T-helper 1 cell (primary cell): Measurements from ENCODE around the gene SHANK1.

ENCODE experiments used
- DNase-seq, 5 donors: peaks; one replicate each; pipeline ENCODE4 v3.0.0-alpha.2; 2012 to 2020

SHANK1 gene

GRCh38 chr19:50658441-50659317 is 60.9 kb downstream of the SHANK1 start:
- peak in 1 of 5 donors; percentile 77 for DNase-seq

- peak in 4 of 5 donors; percentile 34 to 93 (median 58) for DNase-seq
These were observed 61.7 kb downstream of the SHANK1 start for GRCh38 chr19:50657712-50658440.

- no peak for DNase-seq
These were observed 62.4 kb downstream of the SHANK1 start for GRCh38 chr19:50657222-50657669.

- no peak for DNase-seq
These were observed 64.7 kb downstream of the SHANK1 start for GRCh38 chr19:50654882-50655281.

GRCh38 chr19:50652722-50653121 is 66.9 kb downstream of the SHANK1 start:
- DNase-seq = no peak

GRCh38 chr19:50651174-50651573 is 68.4 kb downstream of the SHANK1 start:
- no peak for DNase-seq

GRCh38 chr19:50649433-50650391 is 69.9 kb downstream of the SHANK1 start, which contains the start of gene C19orf81:
Gene C19orf81, plus strand, starts transcription at chr19:50649445. Its CDS starts 0 bp downstream, at chr19:50649445.
- no peak for DNase-seq

- no peak for DNase-seq
These were observed 70.9 kb downstream of the SHANK1 start for GRCh38 chr19:50648659-50649058.

GRCh38 chr19:50647879-50648615 is 71.6 kb downstream of the SHANK1 start:
- DNase-seq = no peak

GRCh38 chr19:50646074-50646807 is 73.4 kb downstream of the SHANK1 start:
- DNase-seq = no peak

GRCh38 chr19:50645107-50645506 is 74.5 kb downstream of the SHANK1 start:
- DNase-seq = no peak

- DNase-seq = no peak
These were observed 75.2 kb downstream of the SHANK1 start for GRCh38 chr19:50644315-50644915.

- DNase-seq = no peak
These were observed 79.2 kb downstream of the SHANK1 start for GRCh38 chr19:50640368-50640767.

- peak in 1 of 5 donors; percentile 11 for DNase-seq
These were observed 80.2 kb downstream of the SHANK1 start, which contains the start of gene SYT3 for GRCh38 chr19:50639121-50640112. Gene SYT3, minus strand, starts transcription at chr19:50639881. Its CDS starts 2,470 bp downstream, at chr19:50637411.

- no peak for DNase-seq
These were observed 81.0 kb downstream of the SHANK1 start for GRCh38 chr19:50638600-50638999.

- DNase-seq = no peak
These were observed 83.1 kb downstream of the SHANK1 start for GRCh38 chr19:50636317-50637085.

- no peak for DNase-seq
These were observed 85.6 kb downstream of the SHANK1 start for GRCh38 chr19:50633973-50634372.

- no peak for DNase-seq
These were observed 86.2 kb downstream of the SHANK1 start for GRCh38 chr19:50633359-50633758.
